ENCODE measurements around the gene ULBP2.
"Not testable (repeated sequence)": the region's sequence is repeated elsewhere in the genome, so short reads cannot be mapped to it uniquely, and the experiment has no call there.

ULBP2 gene

DNA sequence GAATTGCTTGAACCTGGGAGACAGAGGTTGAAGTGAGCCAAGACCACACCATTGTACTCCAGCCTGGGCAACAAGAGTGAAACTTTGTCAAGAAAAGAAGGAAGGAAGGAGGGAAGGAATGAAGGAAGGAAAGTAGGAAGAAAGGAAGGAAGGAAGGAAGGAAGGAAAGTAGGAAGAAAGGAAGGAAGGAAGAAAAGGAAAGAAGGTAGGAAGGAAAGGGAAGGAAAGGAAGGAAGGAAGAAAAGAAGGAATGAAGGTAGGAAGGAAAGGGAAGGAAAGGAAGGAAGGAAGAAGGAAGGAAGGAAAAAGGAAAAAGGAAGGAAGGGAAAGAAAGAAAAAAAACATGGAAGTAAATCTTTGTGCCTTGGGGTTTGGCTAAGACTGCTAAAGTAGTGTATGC, 33.6 kb downstream of the ULBP2 start:
- DNase-seq = no peak

DNA sequence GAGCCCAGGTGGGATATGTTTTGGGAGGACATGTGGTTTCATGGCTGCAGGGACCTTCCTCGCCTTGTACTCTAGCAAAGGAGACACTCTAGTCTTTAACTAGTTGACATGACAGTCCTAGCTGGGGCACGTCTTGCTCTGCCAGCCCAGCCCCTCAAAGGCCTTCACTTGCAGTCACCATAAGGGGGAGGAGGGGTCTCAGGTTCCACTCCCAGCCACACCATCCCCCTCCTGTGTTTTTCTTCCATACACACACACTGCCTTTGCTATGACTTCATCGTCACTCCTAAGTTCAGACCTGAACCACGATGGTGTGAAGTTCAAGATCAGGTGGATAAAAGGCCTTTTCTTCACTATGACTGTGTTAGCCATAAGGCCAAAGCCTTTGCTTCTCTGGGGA, 35.4 kb downstream of the ULBP2 start:
- no peak for DNase-seq

GRCh38 chr6:149978610-149979009, 36.8 kb downstream of the ULBP2 start:
- no peak for DNase-seq

DNA sequence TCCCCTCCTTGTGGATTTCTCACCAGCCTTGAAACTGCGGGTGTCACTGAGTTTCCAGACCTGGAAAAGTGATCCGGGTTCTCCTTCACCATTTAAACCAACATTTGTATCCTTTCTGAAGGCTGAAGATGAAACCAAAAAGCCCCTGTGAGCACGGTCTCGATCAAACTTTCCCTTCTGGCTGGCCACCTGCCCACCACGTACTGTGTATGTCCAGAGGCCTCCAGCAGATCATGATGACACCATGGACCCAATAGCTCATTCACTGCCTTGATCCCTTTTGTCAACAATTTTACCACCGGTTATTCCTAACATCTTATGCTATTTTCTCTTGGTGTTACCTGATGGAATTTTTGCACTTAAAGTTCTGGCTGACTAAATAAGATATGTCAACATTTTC, 37.5 kb downstream of the ULBP2 start:
- DNase-seq = no peak

- no peak for DNase-seq
These were observed 41.3 kb downstream of the ULBP2 start for GRCh38 chr6:149983145-149983544.

- DNase-seq = no peak
These were observed 43.0 kb downstream of the ULBP2 start for GRCh38 chr6:149984773-149985172.

- DNase-seq = no peak
These were observed 43.7 kb downstream of the ULBP2 start for GRCh38 chr6:149985481-149985937.

- DNase-seq = no peak
These were observed 45.8 kb downstream of the ULBP2 start for GRCh38 chr6:149987602-149988107.

DNA sequence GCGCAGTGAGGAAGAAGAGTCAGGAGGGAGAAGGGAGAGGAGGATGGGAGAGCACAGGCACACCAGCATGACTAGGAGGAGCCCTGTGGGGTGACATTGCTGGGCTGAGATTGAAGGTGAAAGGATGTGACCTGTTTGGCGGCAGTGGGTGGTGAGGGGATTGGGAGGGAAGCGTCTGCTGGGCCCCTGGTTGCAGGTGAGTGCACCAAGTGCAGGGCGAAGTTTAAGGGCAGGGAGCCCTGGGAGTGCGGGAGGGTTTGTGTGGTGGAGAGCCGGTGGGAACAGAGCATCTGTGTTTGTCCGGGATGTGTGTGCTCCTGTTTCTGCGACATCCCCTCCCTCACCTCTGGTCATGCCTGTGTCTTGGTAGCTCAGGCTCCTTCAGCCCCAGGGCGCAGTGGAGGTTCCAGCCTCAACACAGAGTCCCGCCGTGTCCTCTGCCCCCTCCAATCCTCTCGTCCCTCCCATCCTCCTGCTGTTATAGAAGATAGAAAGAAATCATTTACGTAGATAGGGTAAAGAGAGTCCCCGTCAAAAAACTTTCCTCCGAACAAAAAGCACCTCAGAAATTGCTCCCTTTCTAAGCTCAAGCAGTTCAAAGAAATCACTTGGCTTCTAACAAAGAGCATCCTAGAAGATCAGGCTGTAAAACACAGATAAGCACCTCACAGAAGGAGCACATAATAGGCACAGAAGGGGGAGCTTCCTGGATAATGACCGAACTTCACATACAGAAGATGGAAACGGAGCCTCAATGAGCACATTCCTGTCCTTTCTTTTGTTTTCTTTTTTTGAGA, 46.9 kb downstream of the ULBP2 start:
- no peak for DNase-seq

DNA sequence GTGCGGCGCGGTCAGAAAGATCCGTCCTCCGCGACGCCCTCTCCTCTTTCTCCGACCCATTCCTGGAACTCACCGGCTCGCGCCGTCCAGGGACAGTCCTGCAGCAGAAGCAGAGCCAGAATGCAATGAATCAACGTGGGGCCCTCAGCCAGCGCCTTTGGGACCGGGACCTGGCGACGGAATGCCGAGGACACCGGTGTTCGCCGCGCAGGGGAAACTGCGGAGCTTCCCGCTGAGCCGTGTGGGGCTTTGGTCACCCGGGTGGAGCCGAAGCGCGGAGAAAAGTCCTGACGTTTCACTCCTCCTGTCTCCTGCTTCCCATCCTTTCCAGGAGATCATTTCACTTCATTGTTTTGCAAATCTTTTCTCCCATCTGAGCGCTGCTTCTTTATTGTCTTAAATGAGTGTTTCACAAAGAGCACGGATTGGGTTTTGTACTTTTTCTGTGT, 48.4 kb downstream of the ULBP2 start:
- DNase-seq = no peak

DNA sequence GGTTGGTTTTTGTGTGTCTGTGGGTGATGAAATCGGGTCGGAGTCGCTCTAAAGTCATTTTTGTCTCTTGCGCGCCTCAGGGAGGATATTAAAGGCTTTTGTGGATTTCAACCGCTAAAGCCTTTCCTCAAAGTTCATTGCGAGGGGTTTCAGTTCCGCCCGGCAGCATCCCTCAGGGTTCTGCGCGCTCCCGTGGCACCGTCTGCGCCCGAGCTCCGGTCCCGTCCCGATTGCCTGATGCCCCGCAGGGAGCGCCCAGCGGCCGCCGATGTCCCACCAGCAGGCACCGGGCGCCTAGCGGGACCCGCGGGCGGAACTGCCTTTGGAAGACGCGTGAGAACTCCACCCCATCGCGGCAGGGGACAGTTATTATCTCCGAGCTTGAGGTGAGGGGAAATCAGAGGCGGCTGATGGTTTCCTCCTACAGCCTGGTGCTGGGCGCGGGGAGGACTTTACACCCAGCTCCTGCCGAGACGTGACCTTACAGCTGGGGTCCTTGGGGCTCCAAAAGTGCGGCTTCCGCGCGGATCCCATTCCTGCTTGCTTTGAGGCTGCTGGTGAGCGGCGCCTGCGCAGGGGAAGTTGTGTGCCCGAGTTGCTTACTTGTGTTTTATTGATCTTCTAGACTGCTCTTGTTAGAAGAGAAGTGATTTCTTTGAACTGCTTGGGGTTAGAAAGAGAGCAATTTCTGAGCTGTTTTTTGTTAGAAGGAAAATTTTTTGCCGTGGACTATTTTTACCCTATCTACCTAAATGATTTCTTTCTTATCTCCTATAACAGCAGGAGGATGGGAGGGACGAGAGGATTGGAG, 49.1 kb downstream of the ULBP2 start:
- peak; percentile 19 to 33 (median 20) for DNase-seq

DNA sequence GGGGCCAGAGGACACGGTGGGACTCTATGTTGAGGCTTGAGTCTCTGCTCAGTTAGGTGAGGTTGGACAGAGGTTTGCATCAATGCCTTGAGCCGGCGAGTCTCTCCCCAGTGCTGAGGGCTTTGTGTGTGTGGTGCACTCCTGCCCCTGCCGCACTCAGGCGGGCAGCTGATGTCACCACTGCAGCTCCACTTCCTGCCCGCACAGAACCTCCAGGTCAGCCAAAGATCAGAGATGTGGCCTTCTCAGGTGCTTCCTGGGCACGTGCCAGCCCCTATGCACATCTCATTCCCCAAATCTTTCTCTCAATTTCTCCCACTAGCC, 49.6 kb downstream of the ULBP2 start:
- not testable (repeated sequence) for DNase-seq

DNA sequence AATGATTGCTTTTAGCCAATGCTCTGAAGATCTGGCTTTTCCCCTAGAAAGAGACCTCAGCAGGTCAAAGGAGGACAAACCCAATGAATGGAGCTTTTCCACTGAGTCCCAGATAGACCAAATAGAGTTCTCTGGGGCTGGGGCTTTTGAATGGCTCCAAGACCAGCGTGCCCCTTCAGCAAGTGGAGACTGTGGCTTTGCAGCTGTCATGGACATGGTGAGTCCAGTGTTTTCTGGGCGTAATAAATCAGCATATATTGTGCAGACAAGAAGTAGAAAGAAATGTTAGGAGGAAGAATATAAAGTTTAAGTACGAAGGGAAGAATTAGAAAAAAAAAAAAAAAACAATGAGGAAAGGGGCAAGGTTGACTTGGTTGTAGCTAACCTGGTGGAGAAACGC, 50.0 kb downstream of the ULBP2 start:
- DNase-seq = no peak

DNA sequence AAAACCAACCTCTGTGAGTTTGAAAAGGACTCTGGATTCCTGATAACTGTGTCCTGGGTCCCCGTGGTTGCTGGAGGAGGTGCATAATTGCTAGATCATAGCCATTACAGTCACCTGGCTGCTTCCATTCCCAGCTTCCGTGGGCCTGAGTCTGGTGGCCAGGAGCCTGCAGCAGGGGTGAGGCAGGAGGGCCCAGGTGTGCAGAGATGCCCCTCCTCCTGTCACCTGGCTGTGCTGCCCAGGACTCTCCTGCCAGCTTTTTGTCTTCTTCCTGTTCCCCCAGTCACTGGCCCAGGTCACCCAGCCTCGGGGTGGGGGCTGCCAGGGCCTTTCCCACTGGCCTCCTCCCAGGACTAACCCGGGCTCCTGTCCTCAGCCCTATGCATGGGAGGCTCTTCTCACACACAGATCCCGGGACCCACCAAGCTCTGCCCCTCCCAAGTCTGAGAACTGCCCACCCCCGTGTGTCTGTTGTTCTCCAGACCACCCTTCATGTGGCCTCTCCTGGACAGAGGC, 53.5 kb downstream of the ULBP2 start:
- DNase-seq = no peak

DNA sequence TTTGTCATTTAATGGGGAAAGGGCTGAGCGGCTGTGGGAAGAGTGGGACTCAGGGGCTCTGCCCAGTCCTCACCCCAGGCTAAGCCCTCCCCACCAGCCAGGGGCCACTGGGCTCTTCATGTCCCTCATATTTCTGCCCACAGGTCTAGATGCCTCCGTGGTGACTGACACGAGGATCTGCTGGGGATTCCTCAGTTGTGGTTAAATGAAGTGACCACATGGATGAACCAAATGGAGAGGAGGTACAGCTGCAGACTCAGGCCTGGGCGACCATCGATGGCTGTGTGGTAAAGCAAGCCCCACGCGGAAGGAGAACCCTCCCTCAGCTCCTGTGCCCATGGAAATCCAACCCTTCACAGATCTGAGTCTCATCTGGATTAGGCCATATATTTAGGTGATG, 54.2 kb downstream of the ULBP2 start:
- DNase-seq = no peak

Data from suppressor macrophage treated with lipopolysaccharide for 1 hour (primary cell).